Cardiac fibroblast (primary cell): ENCODE results near the gene PSMC1.
A peak's percentile ranks its signal among the peaks of the same experiment; 100 is the strongest.

ENCODE experiments used
- DNase-seq, 2 donors: peaks; one replicate each; pipeline versions ENCODE4 v3.0.0 to v3.0.0-alpha.2; 2010; ENCODE audit warnings: low read depth in 2 of 2
- H3K4me3 ChIP-seq, 2 donors: replicated peaks in 1 of 2; 1 replicate in 1 of 2; 2 replicates in 1 of 2; pipeline ENCODE4 v1.5.1; 2011; ENCODE audit warnings: low read depth in 2 of 2, low read length in 2 of 2, mild to moderate bottlenecking in 2 of 2, moderate library complexity in 1 of 2
- CTCF ChIP-seq: IDR thresholded peaks from one replicate; pipeline ENCODE4 v1.5.1; 2011; ENCODE audit warnings: low read depth, mild to moderate bottlenecking, low read length, inconsistent platforms

The PSMC1 gene

GRCh38 chr14:90293766-90294730 is 37.7 kb downstream of the PSMC1 start:
- TF ChIP-seq CTCF = no peak
- DNase-seq = no peak
- H3K4me3 ChIP-seq = no peak overlapping the region

GRCh38 chr14:90294872-90295271 is 38.5 kb downstream of the PSMC1 start:
- no peak for DNase-seq
- no peak for TF ChIP-seq CTCF
- H3K4me3 ChIP-seq = no peak overlapping the region

DNA sequence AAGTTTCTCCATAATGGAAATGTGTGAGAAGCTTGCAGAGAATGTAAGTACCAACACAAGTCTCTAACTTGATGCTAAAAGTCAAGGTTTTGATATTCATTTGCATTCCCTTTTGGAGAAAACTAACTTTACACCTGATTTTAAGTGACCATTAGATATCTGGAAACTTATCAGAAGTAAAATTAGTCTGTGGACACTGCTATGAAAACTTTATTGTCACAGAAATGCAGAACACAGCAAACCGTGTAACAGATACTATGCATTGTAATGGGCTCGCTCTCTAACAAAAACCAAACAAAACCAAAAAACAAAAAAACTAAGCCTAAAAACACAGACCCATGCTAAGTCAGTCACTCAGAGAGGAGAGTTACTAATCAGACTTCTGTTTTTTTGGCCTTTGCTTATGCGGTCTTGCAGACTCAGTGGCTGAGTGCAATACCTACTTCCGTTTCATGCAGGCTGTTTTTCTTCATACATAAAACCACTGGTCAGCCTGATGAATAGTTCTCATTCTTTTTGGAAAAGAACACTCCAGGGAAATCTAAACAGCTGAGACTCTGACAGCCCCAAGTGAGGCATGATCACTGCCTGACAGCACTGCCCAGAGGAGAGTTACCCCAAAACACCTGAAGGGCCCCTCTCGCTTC is 39.6 kb downstream of the PSMC1 start:
- no peak for TF ChIP-seq CTCF
- DNase-seq = peak; percentile 41 to 56
- H3K4me3 ChIP-seq = no peak overlapping the region

DNA sequence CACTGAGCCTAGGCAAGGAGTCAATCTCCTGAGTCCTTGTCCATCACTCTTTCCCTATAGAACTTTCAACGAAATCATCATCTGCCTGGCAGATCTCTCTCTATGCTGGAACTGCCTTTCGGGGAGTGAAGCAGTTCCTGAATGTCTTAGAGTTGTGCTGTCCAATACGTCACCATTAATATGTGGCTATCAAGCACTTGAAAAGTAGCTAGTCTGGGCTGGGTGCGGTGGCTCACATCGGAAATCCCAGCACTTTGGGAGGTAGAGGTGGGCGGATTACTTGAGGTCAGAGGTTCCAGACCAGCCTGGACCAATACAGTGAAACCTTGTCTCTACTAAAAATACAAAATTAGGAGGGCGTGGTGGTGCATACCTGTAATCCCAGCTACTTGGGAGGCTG is 40.3 kb downstream of the PSMC1 start:
- TF ChIP-seq CTCF = no peak
- H3K4me3 ChIP-seq = no peak overlapping the region
- no peak for DNase-seq

DNA sequence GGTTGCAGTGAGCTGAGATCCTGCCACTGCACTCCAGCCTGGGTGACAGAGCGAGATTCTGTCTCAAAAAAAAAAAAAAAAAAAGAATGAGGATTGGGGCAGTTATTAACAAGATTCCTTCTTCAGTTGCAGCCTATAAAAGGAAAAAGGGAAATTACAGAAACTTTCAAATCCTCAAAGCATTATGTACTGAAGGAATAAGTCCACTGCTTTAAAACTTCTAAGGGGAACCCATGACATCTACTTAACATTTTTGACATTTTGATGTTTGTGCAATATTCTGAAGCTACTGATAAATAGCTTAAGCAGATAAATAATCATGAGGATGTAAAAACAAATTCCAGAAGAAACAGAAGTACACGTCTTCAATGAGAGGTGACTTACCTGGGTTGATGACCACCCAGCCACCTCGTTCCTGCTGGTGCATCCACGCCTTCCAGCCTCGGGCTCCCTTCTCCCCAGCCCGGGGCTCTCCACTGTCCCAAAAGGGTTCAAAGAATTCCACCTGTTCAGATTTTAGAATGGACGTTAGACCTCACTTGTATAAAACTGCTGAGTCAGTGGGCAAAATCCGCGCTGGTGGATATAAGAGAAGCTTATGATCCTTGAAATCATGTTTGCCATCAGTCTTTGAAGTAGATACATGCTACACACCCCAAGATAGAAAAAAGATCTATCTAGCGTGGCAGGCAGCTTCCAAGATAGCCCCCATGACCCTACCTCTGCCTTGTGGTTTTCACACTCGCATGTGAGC is 41.7 kb downstream of the PSMC1 start:
- no peak for TF ChIP-seq CTCF
- no peak for DNase-seq
- H3K4me3 ChIP-seq = no peak overlapping the region

DNA sequence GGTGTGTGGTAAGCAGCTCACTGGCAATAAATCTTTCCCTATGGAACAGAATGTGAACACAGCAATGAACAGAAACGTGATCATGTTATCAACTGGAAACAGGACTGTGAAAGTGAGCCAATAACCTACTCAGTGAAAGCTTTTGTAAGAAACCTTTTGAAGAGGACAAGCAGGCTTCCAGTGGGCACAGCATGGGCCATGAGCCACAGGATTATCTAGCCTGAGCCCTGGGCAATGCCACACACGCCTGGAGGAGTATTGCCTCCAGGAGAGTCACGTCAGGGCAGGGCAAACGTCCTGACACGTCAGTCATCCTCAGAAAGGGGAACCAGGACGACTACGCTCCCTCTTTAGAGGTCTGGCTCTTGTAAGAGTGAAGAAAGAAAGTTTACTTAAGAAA is 43.1 kb downstream of the PSMC1 start:
- no peak overlapping the region for H3K4me3 ChIP-seq
- TF ChIP-seq CTCF = no peak
- no peak for DNase-seq
